ENCODE measurements around the gene SRPRA.
"Not testable (repeated sequence)": the region's sequence is repeated elsewhere in the genome, so short reads cannot be mapped to it uniquely, and the experiment has no call there.

The SRPRA gene

GRCh38 chr11:126282736-126283591, 14.3 kb upstream of the SRPRA start, which contains the start of gene TIRAP:
TSS of gene TIRAP (plus strand) at chr11:126283093. CDS start at chr11:126290895, 7,802 bp downstream.
- peak; percentile 76 for DNase-seq

- peak; percentile 67 for DNase-seq
Measured at GRCh38 chr11:126282361-126282735, 13.7 kb upstream of the SRPRA start.

- DNase-seq, result peak; percentile 38
Measured at GRCh38 chr11:126281666-126282175, 13.0 kb upstream of the SRPRA start.

GRCh38 chr11:126281245-126281644, 12.6 kb upstream of the SRPRA start:
- DNase-seq, result peak; percentile 50

- DNase-seq, result no peak
Measured at GRCh38 chr11:126280595-126280994, 11.9 kb upstream of the SRPRA start.

GRCh38 chr11:126279191-126279590, 10.5 kb upstream of the SRPRA start:
- no peak for DNase-seq

GRCh38 chr11:126277780-126278179, 9.1 kb upstream of the SRPRA start:
- DNase-seq, result no peak

- no peak for DNase-seq
Measured at GRCh38 chr11:126277322-126277721, 8.6 kb upstream of the SRPRA start.

GRCh38 chr11:126268361-126268707, 361 bp downstream of the SRPRA start:
- no peak for DNase-seq

- DNase-seq, result no peak
Measured at GRCh38 chr11:126267650-126268049, 1.0 kb downstream of the SRPRA start.

- no peak for DNase-seq
Measured at GRCh38 chr11:126265811-126266210, 2.9 kb downstream of the SRPRA start.

- no peak for DNase-seq
Measured at GRCh38 chr11:126263489-126263888, 5.2 kb downstream of the SRPRA start.

GRCh38 chr11:126262216-126262615, 6.5 kb downstream of the SRPRA start:
- DNase-seq, result no peak

- no peak for DNase-seq
Measured at GRCh38 chr11:126257764-126258163, 10.9 kb downstream of the SRPRA start.

GRCh38 chr11:126257144-126257543, 11.6 kb downstream of the SRPRA start:
- no peak for DNase-seq

- DNase-seq, result no peak
Measured at GRCh38 chr11:126256216-126256615, 12.5 kb downstream of the SRPRA start.

GRCh38 chr11:126255507-126255906, 13.2 kb downstream of the SRPRA start:
- DNase-seq, result not testable (repeated sequence)

GRCh38 chr11:126254819-126255218, 13.9 kb downstream of the SRPRA start:
- no peak for DNase-seq

GRCh38 chr11:126253265-126253664, 15.4 kb downstream of the SRPRA start:
- DNase-seq, result no peak

GRCh38 chr11:126246636-126247035, 22.1 kb downstream of the SRPRA start:
- no peak for DNase-seq

GRCh38 chr11:126233391-126233790, 35.3 kb downstream of the SRPRA start:
- DNase-seq, result no peak

- no peak for DNase-seq
Measured at GRCh38 chr11:126232683-126233082, 36.0 kb downstream of the SRPRA start.

GRCh38 chr11:126231725-126232459, 36.8 kb downstream of the SRPRA start:
- DNase-seq, result no peak
